GM21786 (cell line): ENCODE measurements around the gene SHE.

Experiments used
- ATAC-seq: cut with Tn5 transposase; IDR thresholded peaks from one replicate; pipeline ENCODE4 v1.9.1; 2021; ENCODE audit not compliant: unreplicated experiment

SHE gene

DNA sequence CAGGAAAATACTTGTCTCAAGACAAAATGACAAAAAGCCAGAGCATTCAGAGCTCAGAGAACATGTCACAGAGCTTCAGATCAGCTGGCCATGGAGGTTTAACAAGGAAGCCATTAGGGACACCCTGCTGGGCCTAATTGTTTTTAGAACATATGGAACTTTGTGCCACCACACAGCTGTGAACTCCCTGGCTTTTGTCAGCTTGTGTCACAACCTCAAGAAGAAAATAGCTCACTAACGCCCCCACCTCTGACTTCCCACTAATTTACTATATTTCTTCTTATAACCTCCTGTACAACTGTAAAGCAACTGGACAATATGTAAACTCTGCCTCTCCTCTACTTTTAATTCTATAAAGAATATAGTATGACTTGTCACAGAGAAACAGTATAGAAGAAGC is 21.2 kb downstream of the SHE start:
- ATAC-seq = no peak

DNA sequence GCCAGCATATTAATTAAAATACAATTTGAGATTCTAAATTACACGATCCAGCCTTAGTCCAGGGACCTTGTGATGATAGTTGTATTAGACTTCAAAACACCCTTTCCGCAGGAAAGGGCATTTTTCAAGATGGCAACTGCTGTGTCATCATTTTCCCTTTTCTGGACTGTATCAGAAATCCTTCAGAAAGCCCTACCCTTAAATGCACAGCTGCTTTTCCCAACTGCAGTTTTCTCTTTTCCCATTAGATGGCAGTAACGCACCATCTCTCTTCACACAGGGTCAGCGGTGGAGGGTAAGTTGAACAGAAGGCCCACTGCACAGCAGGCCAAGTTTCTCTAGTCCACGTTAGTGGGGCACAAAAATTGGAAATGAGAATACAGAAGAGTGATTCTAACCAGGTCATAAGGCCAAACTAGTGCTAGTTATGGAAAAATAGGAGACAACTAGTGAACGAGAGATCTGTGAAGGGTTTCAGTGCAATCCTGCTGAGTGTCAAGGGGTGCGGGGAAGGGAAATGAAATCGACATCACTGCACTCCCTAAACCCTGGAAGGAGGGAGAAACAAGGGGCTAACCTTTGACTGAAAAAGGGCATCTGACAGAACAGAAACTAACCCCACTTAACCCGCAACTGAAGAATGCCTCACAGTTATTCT is 22.3 kb downstream of the SHE start:
- ATAC-seq = no peak

GRCh38 chr1:154478639-154479038 is 23.6 kb downstream of the SHE start:
- no peak for ATAC-seq

- ATAC-seq = no peak
Observed at GRCh38 chr1:154478013-154478412, 24.2 kb downstream of the SHE start.

DNA sequence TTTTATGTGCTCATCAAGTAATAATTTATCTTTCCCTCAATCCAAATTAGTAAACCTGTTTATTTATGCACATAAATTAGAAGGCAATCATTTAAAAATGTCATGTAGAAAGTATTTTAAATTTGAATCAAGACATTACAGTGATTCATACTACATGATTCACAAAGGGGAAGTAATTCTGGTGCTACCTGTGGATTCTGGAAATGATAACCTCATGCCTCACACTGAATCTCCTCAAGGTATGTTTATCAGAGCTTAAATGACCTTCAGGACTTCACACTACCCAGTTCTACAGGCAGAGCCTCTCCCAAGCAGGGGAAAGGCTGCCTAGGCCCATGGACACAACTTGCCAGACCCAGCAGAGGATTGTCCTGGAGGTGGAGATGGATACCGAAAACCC is 25.4 kb downstream of the SHE start:
- no peak for ATAC-seq

DNA sequence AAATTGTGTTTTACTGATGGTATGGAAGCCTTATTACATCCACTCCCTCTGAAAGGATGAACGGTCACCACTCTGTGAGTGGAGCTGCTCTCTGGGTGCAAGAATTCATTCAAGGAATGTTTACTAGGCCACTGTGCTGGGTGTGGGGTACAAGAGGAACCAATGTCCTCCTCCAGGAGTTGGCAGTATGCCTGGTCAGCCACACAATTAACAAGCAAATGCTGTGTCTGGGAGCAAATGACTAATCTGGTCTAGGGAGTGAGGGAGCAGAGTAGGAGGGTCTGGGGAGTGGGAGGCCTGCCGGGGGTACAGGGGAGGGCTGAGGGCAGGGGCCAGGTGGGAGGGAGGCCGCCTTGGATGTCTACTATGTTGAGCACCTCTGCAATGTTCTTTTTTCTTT is 27.4 kb downstream of the SHE start:
- no peak for ATAC-seq

DNA sequence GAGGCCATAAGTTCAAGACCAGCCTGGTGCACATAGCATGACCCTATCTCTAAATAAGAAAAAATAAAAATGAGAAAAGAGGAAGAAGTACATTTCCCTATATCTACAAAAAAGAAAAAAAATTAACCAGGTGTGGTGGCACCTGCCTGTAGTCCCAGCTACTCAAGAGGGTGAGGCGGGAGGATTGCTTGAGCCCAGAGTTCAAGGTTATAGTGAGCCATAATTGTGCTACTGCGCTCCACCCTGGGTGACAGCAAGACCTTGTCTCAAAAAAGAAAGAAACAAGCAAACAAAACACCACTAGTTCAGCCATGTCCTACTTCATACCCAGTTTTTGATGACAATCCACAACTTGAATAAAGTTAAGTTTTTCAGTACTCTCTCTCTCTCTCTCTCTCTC is 30.9 kb downstream of the SHE start:
- ATAC-seq = no peak

DNA sequence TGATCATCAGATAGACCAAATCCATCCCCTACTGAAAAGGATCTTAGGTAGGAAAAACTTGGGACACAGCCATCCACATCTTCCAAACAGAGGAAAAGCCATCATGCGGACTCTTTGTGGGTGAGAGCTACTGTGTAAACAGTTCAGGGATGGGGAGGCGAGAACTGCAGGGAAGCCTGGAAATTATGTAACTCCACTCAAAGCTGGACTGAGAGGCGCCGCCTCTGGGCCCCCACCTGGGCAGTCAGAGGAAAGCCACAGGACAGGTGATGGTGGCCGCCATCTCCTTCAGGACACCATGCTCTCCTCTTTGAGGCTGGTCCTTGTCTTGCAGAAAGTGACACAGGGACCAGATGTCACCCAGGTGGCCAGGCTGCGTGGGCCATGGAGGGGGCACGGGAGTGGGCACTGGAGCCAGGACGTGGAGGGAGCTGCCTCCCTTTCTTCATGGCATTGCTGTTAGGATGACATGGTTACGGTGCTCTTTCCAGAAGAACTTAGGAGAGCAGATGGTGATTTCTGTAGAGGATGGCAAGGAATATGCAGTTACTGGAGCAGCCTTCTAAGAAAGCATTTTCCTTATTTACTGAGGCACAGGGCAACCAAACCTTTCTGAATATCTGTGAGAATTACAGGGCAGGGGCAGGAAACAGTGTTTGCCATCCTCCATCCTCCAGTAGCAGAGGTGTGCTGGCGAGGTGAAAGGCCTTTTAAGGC is 32.2 kb downstream of the SHE start:
- ATAC-seq = no peak

DNA sequence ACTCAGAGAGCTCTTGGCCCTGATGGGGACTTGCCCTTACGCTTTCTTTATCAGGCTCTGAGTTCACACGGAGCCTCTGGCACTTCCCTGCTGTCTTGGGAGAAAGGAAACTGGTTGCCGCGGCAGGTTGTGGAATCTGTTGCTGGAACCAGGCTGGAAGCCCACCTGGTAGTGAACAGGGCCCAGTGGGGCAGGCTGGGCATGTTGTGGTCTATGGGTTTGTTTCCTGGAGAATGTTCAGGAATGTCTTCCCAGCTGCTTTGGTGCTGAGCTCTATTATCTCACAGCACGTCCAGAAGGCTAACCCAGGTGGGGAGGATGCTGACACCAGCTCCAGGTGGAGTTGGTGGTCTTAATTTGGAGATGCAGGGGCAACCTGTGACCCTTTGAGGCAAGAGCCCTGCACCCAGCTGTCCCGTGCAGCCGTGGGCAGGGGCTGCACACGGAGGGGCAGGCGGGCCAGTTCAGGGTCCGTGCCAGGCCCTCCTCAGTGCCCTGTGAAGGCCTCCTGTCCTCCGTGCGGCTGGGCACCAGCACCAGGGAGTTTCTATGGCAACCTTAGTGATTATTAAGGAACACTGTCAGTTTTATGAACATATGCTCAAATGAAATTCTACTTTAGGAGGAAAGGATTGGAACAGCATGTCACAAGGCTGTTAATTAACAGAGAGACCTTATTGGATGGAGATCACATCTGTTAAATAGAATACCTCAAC is 33.5 kb downstream of the SHE start:
- no peak for ATAC-seq

GRCh38 chr1:154467434-154468102 is 34.6 kb downstream of the SHE start:
- no peak for ATAC-seq

DNA sequence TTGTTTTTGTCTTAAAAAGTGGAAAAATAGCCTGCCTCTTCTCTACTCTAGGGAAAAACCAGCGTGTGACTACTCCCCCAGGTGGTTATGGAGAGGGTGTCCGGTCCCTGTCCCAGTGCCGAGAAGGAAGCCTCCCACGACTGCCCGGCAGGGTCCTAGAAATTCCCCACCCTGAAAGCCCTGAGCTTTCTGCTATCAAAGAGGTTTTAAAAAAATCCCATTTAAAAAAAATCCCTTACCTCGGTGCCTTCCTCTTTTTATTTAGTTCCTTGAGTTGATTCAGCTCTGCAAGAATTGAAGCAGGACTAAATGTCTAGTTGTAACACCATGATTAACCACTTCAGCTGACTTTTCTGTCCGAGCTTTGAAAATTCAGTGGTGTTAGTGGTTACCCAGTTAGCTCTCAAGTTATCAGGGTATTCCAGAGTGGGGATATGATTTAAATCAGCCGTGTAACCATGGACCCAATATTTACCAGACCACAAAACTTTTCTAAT is 35.2 kb downstream of the SHE start:
- no peak for ATAC-seq

DNA sequence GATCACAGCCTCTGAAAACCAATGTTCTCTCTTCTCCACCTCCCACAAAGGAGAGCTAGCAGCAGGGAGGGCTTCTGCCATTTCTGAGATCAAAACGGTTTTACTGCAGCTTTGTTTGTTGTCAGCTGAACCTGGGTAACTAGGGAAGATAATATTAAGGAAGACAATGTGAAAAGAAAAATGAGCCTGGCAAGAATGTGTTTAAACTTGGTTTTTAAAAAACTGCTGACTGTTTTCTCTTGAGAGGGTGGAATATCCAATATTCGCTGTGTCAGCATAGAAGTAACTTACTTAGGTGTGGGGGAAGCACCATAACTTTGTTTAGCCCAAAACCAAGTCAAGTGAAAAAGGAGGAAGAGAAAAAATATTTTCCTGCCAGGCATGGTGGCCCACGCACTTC is 36.0 kb downstream of the SHE start:
- ATAC-seq = no peak

GRCh38 chr1:154465621-154466195 is 36.5 kb downstream of the SHE start:
- ATAC-seq = no peak

DNA sequence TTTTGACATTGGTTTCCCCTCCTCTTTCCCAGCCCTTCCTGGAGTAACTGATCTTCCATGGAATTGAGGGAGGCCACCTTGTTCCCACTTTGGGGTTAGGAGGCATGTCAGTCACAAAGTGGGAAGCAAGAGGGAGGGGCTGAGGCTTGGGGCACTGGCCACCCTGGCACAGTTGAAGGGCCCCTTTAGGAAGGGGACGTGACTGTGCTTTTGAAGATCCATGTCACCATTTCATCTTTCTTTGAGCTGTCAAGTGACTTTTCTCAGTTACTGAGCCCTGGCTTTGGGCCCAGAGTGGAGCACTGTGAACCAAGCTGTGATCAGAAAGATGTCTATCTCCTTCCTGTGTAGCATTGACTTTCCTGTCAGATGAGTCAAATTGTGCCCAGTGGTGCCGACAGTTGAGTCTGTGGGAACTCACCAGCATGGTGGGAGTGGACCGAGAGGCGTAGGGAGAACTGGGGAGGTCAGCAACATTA is 38.7 kb downstream of the SHE start:
- ATAC-seq = peak; percentile 45

DNA sequence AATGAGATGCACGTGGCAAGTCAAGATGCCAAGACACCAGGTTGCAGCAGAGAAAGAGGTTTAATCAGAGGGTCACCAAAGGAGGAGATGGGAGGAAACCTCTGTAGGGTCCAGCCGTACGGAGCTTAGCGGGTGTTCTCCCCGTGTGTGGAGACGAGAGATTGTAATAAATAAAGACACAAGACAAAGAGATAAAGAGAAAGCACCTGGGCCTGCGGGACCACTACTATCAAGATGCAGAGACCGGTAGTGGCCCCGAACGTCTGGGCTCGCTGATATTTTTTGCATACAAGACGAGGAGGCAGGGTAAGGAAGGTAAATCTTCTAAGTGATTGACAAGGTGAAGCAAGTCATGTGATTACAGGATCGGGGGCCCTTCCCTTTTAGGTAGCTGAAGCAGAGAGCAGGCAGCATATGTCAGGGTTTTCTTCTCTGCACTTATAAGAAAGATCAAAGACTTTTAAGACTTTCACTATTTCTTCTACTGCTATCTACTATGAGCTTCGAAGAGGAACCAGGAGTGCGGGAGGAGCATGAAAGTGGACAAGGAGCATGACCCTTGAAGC is 41.4 kb downstream of the SHE start:
- ATAC-seq = no peak

DNA sequence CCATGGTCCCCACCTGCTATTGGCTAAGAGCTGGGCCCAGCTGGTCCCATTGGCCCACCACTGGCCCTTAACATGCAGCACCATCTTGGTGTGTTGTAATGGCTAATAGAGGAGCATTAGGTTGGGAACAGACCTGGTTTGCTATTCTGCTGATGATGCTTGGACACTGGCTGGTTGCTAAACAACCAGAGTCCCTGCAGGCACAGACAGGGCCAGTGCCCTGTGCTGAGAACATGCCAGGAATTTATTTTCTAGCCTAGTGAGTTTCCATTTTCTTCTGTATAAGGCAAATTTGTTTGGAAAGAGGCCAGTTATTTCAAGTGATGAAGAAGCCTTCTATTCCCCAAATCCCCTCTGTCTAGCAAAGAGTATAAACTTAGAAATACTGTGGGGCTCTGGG is 43.1 kb downstream of the SHE start:
- no peak for ATAC-seq

DNA sequence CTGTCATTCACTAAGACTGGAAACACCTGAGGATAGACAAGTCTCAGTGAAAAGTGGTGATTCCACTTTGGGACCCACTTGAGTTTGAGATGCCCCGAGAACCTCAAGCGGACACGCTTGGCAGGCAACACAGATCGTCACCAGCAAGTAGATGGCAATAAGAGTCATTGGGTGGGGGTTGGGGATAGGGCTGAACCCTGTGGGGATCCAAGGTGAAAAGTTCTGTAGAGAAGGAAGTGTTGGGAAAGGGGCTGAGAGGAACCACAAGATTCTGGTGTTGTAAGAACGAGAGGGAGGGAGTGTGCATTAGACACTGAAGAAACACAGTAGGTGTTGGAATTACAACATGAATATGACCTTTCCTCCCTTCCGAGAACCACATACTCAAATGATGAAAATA is 45.6 kb downstream of the SHE start:
- ATAC-seq = no peak

DNA sequence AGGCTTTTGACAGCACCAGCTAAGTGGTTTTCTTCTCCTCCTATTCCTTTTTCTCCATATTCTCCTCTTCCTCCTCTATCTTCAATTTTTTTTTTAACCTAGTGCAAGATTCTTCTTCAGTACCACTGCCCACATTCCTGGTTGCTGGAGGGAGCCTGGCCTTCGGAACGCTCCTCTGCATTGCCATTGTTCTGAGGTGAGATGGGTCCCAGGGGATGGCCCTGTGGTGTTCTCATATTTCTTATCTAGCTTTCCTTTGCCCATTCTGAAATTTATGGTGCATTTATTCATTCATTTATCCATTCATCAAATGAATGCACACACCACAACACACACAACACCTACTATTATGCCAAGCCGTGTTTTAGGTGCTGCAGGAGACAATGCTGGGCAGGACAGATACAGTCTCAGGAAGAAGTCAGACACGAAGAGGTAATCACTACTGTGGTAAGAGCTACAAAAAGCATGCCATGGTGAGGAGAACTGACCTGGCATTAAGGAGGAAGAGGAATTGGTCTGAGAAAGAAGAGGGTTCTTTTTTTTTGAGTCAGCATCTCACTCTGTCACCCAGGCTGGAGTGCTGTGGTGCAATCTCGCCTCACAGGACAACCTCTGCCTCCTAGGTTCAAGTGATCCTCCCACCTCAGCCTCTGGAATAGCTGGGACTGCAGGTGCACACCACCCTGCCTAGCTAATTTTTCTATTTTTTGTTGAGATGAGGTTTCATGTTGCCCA is 47.7 kb downstream of the SHE start:
- ATAC-seq = no peak

GRCh38 chr1:154453574-154454352 is 48.4 kb downstream of the SHE start:
- no peak for ATAC-seq
